Calu3 (cell line): ENCODE measurements around the gene DPF3. TPM values are rescaled to one million over a fixed set of nuclear protein-coding genes. Genes with fewer than 3 reads are reported as not detected.

Experiments
- BruUV-seq: library from RNA; stranded (reverse); fragments of 400-500 nt; replicated peaks from 2 replicates; lab custom pipeline; 2021; lab: Mats Ljungman, UMichigan
- CTCF ChIA-PET: fragments of 300-600 bp; sonication (Branson Sonifier 250); formaldehyde crosslinking; loops from one replicate; lab custom pipeline; 2022; ENCODE audit warnings: antibody characterized with exemption; lab: Charles Lee
- DNase-seq: peaks from one replicate; pipeline ENCODE4 v3.0.0; 2022
- H3K27ac Mint-ChIP-seq: one replicate; pipeline ENCODE4 v1.8.0; 2022; ENCODE audit warnings: mixed read lengths; ENCODE audit not compliant: unreplicated experiment
- H3K27me3 Mint-ChIP-seq: one replicate; pipeline ENCODE4 v1.8.0; 2022; ENCODE audit warnings: mixed read lengths; ENCODE audit not compliant: unreplicated experiment
- H3K36me3 Mint-ChIP-seq: one replicate; pipeline ENCODE4 v1.8.0; 2022; ENCODE audit warnings: mild to moderate bottlenecking, moderate library complexity, mixed read lengths; ENCODE audit not compliant: insufficient read depth, unreplicated experiment
- H3K4me1 Mint-ChIP-seq: one replicate; pipeline ENCODE4 v1.8.0; 2022; ENCODE audit warnings: mild to moderate bottlenecking, low read depth, mixed read lengths; ENCODE audit not compliant: unreplicated experiment
- H3K4me3 Mint-ChIP-seq: one replicate; pipeline ENCODE4 v1.8.0; 2022; ENCODE audit warnings: mild to moderate bottlenecking, low read depth, moderate library complexity, mixed read lengths; ENCODE audit not compliant: unreplicated experiment
- H3K9me3 Mint-ChIP-seq: one replicate; pipeline ENCODE4 v1.8.0; 2022; ENCODE audit warnings: low read depth, mixed read lengths; ENCODE audit not compliant: unreplicated experiment
- CTCF ChIP-seq: fragments of 200-600 bp; IDR thresholded peaks from one replicate; pipeline ENCODE4 v1.8.0; 2022; ENCODE audit warnings: antibody characterized with exemption; ENCODE audit not compliant: unreplicated experiment
- intact Hi-C: fragments of 100-400 bp; cut with micrococcal nuclease; formaldehyde crosslinking; loops from one replicate; pipeline ENCODE4 v1.10.0; 2022; ENCODE audit not compliant: unreplicated experiment
- total RNA-seq: library from RNA; stranded (reverse); gene quantifications from 2 replicates; pipeline ENCODE4 v1.2.3, GENCODE V29; 2022

The DPF3 gene
- total RNA-seq, 1 experiment from 2014 or later: 9.6 TPM

GRCh38 chr14:72614891-72615415, 278.9 kb downstream of the DPF3 start:
- CTCF ChIA-PET: interaction anchor here (0.7 kb wide), 1 partner anchor 217 kb away, joined by 3 read pairs; no protein-coding TSS in a partner anchor
- H3K9me3 Mint-ChIP-seq: no peaks in the 10 kb centered on the region
- no peak for TF ChIP-seq CTCF
- BruUV-seq: no TSS peak
- H3K36me3 Mint-ChIP-seq: no peaks in the 10 kb centered on the region
- DNase-seq: no peak
- no peaks in the 10 kb centered on the region for H3K4me1 Mint-ChIP-seq
- H3K27ac Mint-ChIP-seq: no peak overlapping the region
- intact Hi-C loops: no loop called here
- H3K27me3 Mint-ChIP-seq: peaks cover 22% of the 10 kb centered on the region
- H3K4me3 Mint-ChIP-seq: no peak overlapping the region

- BruUV-seq: no TSS peak
- no peak for TF ChIP-seq CTCF
- Mint-ChIP-seq H3K27ac (no peak overlapping the region), H3K9me3 (no peaks in the 10 kb centered on the region), H3K36me3 (no peaks in the 10 kb centered on the region), H3K4me1 (no peaks in the 10 kb centered on the region), H3K27me3 (peaks cover 22% of the 10 kb centered on the region), H3K4me3 (no peak overlapping the region)
- intact Hi-C loops: no loop called here
- DNase-seq: no peak
- CTCF ChIA-PET: interaction anchor here (0.7 kb wide), 1 partner anchor 218 kb away, joined by 3 read pairs; no protein-coding TSS in a partner anchor
Measured at GRCh38 chr14:72614365-72614764, 279.5 kb downstream of the DPF3 start.

GRCh38 chr14:72613975-72614319, 280.0 kb downstream of the DPF3 start:
- Mint-ChIP-seq H3K27ac (no peak overlapping the region), H3K36me3 (no peaks in the 10 kb centered on the region), H3K27me3 (peaks cover 22% of the 10 kb centered on the region), H3K4me3 (no peak overlapping the region), H3K4me1 (peaks cover 2% of the 10 kb centered on the region), H3K9me3 (no peaks in the 10 kb centered on the region)
- CTCF ChIA-PET: no interaction called here
- no peak for TF ChIP-seq CTCF
- intact Hi-C loops: no loop called here
- no peak for DNase-seq
- no TSS peak for BruUV-seq

- no peak for DNase-seq
- Mint-ChIP-seq H3K9me3 (no peaks in the 10 kb centered on the region), H3K4me3 (no peak overlapping the region), H3K4me1 (peaks cover 7% of the 10 kb centered on the region), H3K27ac (no peak overlapping the region), H3K27me3 (peaks cover 22% of the 10 kb centered on the region), H3K36me3 (no peaks in the 10 kb centered on the region)
- BruUV-seq: no TSS peak
- CTCF ChIA-PET: no interaction called here
- TF ChIP-seq CTCF: no peak
- intact Hi-C loops: no loop called here
Measured at GRCh38 chr14:72613231-72613974, 280.5 kb downstream of the DPF3 start.
